HPDE6-E6E7 (cell line): ENCODE measurements around the gene NCS1.
"Not testable (repeated sequence)": the region's sequence is repeated elsewhere in the genome, so short reads cannot be mapped to it uniquely, and the experiment has no call there.

ENCODE experiments used
- DNase-seq: peaks from one replicate; pipeline ENCODE4 v3.0.0; 2011; ENCODE audit warnings: missing footprints; ENCODE audit errors: extremely low spot score

The NCS1 gene

DNA sequence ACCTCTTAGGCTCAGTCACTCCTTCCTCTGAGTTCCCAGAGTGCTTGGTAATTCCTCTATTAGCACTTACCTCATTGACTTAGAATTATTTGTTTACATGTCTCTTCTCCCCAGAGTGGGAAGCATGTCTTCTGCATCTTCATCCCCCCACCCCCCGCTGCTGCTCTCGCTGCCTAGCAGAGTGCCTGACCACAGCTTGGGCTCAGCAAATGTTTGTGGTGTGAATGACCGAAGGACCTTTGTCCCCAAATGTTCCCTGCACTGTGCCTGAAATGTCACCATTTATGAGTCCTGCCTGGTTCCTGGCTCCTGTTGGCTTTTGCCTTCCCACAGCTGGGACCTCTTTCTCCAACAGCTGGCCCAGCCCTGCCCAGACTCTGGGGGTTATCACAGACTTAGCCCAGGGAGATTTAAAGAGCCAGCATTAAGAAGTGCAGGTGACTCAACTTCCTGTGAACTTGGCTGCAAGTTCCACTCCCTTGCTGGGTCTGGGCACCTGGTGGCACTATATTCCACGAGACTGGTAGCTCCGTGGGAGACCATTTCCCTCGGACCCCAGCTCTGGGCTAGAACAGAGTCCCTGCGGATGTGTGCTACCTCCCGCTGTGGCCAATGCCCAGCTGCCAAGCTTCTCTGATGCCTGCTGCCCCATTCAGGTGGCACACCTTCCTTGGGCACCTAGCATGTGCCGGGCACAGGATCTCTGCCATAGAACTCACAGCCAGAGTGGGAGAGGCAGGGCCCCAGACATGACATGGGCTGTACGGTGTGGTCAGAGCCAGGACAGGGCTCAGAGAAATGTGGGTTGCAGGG lies 91.6 kb downstream of the NCS1 start:
- no peak for DNase-seq

DNA sequence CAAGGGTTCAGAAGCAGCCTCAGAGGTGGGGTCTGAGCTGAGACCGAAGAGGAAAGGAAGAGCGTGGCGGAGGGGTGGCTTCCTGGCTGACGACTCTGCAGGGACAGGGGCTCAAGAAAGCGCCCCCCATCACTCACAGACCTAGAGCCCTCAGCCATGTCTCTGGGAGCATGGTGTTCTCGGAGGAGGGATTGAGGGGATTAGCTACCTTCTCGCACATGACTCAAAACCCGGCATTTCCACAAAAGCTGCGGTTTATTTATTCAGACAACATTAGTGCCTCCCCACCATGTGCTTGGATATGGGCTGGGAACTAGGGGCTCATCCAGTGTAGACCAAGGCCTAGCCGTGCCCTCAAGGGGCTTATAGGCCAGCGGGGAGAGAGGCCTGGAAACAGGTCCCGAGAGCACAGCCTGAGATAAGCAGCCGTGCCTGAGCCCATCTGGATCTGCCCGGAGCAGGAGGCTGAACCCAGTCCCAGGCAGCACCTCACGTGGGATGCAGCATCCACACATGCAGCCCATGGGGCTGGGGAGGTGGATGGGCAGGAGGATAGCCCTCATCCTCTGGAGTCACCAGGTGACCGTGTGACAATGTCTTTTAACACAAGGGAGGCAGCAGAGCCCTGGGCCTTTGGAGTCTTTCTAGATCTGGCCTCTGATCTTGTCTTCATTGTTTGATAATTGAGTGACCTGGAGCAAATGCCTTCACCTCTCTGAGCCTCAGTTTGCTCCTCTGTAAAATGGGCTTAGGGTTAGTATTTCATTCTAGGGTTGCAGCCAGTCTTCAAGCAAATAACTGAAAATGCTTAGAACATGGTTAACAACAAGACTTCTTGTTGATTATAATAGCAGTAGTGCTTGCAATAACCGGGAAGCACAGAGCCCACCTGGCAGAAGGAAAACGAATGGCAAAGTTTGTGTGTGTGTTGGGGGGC lies 92.5 kb downstream of the NCS1 start:
- DNase-seq: no peak

GRCh38 chr9:130265431-130266235 lies 93.4 kb downstream of the NCS1 start, which contains the start of gene HMCN2:
Gene HMCN2, plus strand, starts transcription at chr9:130265760. Its CDS starts 119 bp downstream, at chr9:130265879.
- DNase-seq: no peak

DNA sequence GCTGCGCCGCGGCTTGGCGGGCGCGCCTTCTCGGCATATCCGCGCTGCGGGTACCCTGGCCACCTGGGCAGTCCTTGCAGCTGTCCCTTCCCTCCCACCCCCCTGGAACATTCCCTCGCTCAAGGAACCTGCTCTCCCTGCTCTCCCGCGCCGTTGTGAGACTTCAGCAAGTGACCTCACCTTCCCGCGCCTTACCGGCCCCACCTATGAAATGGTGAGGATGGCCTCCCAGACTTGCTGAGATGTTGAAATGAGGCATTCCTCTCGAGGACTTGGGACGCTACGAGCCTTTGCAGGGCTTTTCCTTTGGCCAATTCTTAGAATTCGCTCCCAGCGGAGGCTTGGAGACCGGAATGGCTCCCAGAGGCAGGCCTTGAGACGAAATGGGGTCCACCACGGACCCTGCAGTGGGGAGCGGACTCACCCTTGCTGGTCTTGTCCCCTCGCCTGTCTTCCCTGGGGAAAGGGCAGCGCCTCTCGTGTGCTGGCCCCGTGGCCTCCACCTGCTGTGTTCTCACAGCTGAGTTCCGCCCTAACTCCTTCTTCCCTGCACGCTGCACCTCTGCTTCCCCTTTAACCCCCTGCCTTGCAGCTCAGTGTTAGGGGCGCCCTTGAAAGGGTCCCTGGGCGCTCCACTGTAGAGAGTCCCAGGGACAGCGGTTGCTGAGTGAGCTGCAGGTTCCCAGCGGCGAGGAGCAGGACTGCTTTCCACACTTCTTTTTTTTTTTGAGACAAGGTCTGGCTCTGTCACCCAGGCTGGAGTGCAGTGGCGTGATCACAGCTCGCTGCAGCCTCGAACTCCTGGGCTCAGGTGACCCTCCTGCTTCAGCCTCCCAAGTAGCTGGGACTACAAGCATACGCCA lies 94.3 kb downstream of the NCS1 start:
- DNase-seq: no peak

DNA sequence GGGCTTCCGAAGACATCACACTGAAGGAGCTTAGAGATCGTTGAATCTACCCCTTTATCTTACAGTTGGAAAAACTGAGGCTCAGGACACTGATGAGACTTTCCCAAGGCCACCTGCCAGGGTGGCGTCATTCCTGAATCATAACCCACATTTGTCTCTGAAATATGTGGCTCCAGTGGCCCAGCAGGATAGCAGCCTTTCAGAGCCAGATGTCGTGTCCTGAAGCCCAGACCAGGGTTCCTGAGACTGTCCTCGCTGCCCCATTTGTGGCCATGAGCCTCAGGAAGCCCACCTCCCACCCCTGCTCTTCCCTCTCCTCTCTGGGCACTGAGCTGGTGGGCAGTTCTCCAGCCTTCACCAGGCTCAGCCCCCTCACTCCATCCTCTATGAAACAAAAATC lies 95.7 kb downstream of the NCS1 start:
- DNase-seq: no peak

DNA sequence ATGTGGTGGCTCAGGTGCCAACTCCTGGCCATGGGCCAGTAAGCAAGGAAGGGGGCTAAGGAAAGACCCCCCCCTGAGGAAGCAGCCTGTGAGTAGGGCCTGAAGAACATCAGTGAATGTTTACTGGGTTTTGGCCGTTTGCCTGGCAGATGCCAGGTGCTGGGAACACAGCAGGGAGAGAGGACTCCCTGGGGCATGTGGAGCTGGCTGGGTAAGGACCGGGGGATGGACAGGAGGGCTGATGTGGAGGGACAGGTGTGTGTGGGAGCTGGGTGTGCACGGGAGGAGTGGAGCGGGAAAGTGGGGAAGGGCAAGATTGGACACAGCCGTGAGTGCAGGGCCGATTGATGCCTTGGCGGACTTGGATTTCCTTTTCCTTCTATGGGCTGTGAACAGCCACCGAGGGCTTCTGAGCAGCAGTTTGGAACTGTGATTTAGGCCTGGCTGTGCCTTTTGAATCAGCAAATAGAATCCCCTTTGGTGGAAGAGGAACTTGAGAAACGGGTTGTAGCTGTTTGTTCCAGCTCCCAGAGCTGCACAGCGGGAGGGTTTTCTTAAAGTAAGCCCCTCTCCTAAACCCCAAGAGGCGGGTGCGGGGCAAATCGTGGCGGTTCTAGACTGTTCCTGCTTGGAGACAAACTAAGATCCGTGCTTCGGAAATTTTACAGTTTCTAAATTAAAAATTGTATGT lies 96.5 kb downstream of the NCS1 start:
- no peak for DNase-seq

DNA sequence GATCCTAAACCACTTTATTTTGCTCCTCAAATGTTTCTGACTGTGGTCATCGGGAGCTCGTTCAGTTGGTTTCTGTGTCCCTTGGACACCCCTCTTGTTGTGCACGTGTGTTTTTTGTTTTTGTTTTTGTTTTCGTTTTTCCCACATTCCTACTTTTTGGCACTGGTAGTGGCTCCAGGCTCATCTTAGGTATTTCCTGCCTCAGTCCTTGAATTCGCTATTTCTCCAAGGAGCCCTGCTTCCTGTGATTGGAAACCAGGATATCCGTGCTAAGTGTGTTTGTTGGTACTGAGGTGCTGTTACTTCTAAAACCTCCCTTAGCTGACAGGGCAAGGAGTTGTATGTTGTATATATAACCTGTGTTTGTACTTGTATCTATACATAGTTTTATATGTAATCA lies 99.3 kb downstream of the NCS1 start:
- no peak for DNase-seq

- DNase-seq: no peak
These were observed 103.0 kb downstream of the NCS1 start for GRCh38 chr9:130275156-130275555.

DNA sequence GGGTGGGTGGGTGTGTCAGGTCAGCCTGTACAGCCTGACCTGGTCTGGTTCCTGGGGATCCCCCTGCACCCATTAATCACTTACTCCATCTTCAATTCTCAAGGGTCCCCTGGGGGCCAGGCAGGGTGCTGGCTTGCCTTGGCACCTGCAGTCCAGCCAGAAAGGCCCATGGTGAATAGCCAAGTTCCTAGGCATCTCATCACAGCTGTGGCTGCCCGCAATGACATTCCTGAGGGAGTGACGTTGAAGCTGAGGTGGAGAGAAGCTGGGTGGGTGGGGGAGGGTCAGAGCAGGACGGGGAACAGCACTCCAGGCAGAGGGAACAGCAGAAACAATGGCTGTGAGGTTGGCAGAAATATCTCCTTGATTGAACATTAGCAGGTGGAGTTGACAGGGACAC lies 103.9 kb downstream of the NCS1 start:
- no peak for DNase-seq

- DNase-seq: no peak
These were observed 104.8 kb downstream of the NCS1 start for GRCh38 chr9:130276955-130277354.

GRCh38 chr9:130277525-130277924 lies 105.3 kb downstream of the NCS1 start:
- not testable (repeated sequence) for DNase-seq

GRCh38 chr9:130283539-130284248 lies 111.5 kb downstream of the NCS1 start:
- no peak for DNase-seq

- no peak for DNase-seq
These were observed 112.0 kb downstream of the NCS1 start for GRCh38 chr9:130284249-130284625.

GRCh38 chr9:130284690-130285089 lies 112.5 kb downstream of the NCS1 start:
- no peak for DNase-seq

GRCh38 chr9:130285271-130285670 lies 113.1 kb downstream of the NCS1 start:
- DNase-seq: no peak

DNA sequence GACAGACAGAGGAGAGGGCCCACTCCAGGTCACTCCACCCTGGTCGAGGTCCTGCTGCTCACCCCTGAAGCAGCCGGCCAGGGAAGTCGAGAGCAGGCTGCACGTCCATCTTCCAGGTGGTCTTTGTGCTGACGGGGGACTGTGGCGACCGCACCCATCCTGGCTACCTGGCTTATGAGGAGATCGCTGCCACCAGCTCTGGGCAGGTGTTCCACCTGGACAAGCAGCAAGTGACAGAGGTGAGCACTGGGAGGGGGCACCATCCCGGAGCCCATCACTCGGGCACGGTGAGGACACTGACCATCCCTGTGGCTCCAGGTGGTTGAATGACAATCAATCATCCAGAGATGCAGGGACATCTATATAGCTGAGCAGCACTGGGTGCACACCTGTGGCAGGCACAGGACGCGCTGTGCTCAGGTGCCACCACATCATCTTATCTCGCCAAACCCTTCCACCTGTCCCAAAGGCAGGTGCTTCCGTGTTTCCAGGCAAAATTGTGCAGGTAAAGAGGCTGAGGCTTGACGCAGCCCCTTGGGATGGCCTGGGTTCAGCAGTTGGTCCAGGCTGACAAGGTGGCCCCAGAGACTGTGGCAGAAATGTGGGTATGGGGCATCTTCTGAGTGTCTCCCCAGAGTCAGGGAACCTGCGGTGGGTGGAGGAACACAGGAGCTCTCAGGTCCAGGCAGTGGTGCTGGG lies 114.0 kb downstream of the NCS1 start:
- DNase-seq: no peak
